CD14-positive monocyte (primary cell): ENCODE results near the gene TOM1L1. TPM values are rescaled to one million over a fixed set of nuclear protein-coding genes. Genes with fewer than 3 reads are reported as not detected.

Experiments used
- DNase-seq, 3 donors: peaks; one replicate each; pipeline ENCODE4 v3.0.0-alpha.2; 2011 to 2022
- H2AFZ ChIP-seq: 2 replicates; pipeline ENCODE4 v1.6.0; 2012; ENCODE audit warnings: mild to moderate bottlenecking, low read depth, low read length, inconsistent platforms; ENCODE audit not compliant: insufficient read depth, poor library complexity, severe bottlenecking
- H3K27ac ChIP-seq, 2 donors: 1 replicate in 1 of 2; 2 replicates in 1 of 2; pipeline ENCODE4 v1.5.1; 2012 to 2013; ENCODE audit warnings: low read length in 2 of 2, control low read depth in 1 of 2, inconsistent platforms in 1 of 2, low read depth in 1 of 2, mild to moderate bottlenecking in 1 of 2
- H3K27me3 ChIP-seq, 2 donors: one replicate each; pipeline versions ENCODE4 v1.6.0 to v1.6.1; 2011 to 2013; ENCODE audit warnings: low read length in 2 of 2; ENCODE audit not compliant: control insufficient read depth in 2 of 2, insufficient read depth in 2 of 2
- H3K36me3 ChIP-seq, 2 donors: replicated peaks in 1 of 2; 1 replicate in 1 of 2; 2 replicates in 1 of 2; pipeline versions ENCODE4 v1.5.1 to v1.6.1; 2012 to 2013; ENCODE audit warnings: low read length in 2 of 2, control low read depth in 1 of 2, inconsistent platforms in 1 of 2, mild to moderate bottlenecking in 1 of 2; ENCODE audit not compliant: insufficient read depth in 2 of 2, control insufficient read depth in 1 of 2
- H3K4me1 ChIP-seq, 2 donors: 1 replicate in 1 of 2; 2 replicates in 1 of 2; pipeline versions ENCODE4 v1.5.1 to v1.6.1; 2012 to 2013; ENCODE audit warnings: low read length in 2 of 2, control low read depth in 1 of 2, inconsistent platforms in 1 of 2, mild to moderate bottlenecking in 1 of 2, moderate library complexity in 1 of 2; ENCODE audit not compliant: insufficient read depth in 2 of 2, control insufficient read depth in 1 of 2
- H3K4me2 ChIP-seq: replicated peaks from 2 replicates; pipeline ENCODE3; 2012; ENCODE audit warnings: low read length, moderate library complexity, mild to moderate bottlenecking; ENCODE audit not compliant: poor library complexity, severe bottlenecking; ENCODE audit errors: extremely low read depth
- H3K4me3 ChIP-seq, 3 experiments: fragments of 200-600 bp in 1 of 3; sonication (generic) in 1 of 3; replicated peaks in 1 of 3; 1 replicate in 2 of 3; 2 replicates in 1 of 3; pipeline ENCODE4 v1.5.1; 2011 to 2013; ENCODE audit warnings: low read length in 3 of 3, mild to moderate bottlenecking in 3 of 3, control low read depth in 2 of 3, low read depth in 2 of 3, inconsistent platforms in 1 of 3, moderate library complexity in 1 of 3
- H3K79me2 ChIP-seq: 2 replicates; pipeline ENCODE4 v1.6.0; 2012; ENCODE audit warnings: mild to moderate bottlenecking, control low read depth, inconsistent platforms, low read length, moderate library complexity; ENCODE audit not compliant: insufficient read depth
- H3K9ac ChIP-seq: 2 replicates; pipeline ENCODE4 v1.6.0; 2017; ENCODE audit warnings: low read length, mild to moderate bottlenecking; ENCODE audit not compliant: insufficient read depth, poor library complexity, severe bottlenecking
- H3K9me3 ChIP-seq, 2 donors: replicated peaks in 1 of 2; 1 replicate in 1 of 2; 2 replicates in 1 of 2; pipeline versions ENCODE4 v1.5.1 to v1.6.1; 2012 to 2013; ENCODE audit warnings: low read length in 2 of 2, control low read depth in 1 of 2; ENCODE audit not compliant: control insufficient read depth in 1 of 2, insufficient read depth in 1 of 2
- H4K20me1 ChIP-seq: 2 replicates; pipeline ENCODE4 v1.6.0; 2012; ENCODE audit warnings: mild to moderate bottlenecking, low read length, control low read depth, moderate library complexity; ENCODE audit not compliant: insufficient read depth
- H3K27ac Mint-ChIP-seq, 7 donors: one replicate each; pipeline ENCODE4 v1.8.0; 2020; ENCODE audit warnings: mild to moderate bottlenecking in 7 of 7, mixed read lengths in 7 of 7, moderate library complexity in 6 of 7, inconsistent platforms in 2 of 7
- H3K27me3 Mint-ChIP-seq, 3 donors: one replicate each; pipeline ENCODE4 v1.8.0; 2021 to 2022; ENCODE audit warnings: low read depth in 3 of 3, mild to moderate bottlenecking in 3 of 3, mixed read lengths in 3 of 3, moderate library complexity in 3 of 3, inconsistent platforms in 1 of 3
- H3K36me3 Mint-ChIP-seq, 2 donors: one replicate each; pipeline ENCODE4 v1.8.0; 2020; ENCODE audit warnings: mixed read lengths in 2 of 2, inconsistent platforms in 1 of 2, mild to moderate bottlenecking in 1 of 2
- H3K4me1 Mint-ChIP-seq: one replicate; pipeline ENCODE4 v1.8.0; 2020; ENCODE audit warnings: mild to moderate bottlenecking, mixed read lengths
- H3K4me3 Mint-ChIP-seq, 2 donors: one replicate each; pipeline ENCODE4 v1.8.0; 2020; ENCODE audit warnings: mild to moderate bottlenecking in 2 of 2, mixed read lengths in 2 of 2, moderate library complexity in 1 of 2
- H3K9me3 Mint-ChIP-seq, 7 donors: one replicate each; pipeline ENCODE4 v1.8.0; 2020 to 2022; ENCODE audit warnings: mixed read lengths in 7 of 7, mild to moderate bottlenecking in 6 of 7, moderate library complexity in 6 of 7, inconsistent platforms in 2 of 7
- CTCF ChIP-seq: fragments of 200-600 bp; IDR thresholded peaks from one replicate; pipeline ENCODE4 v1.8.0; 2022; ENCODE audit warnings: antibody characterized with exemption, mild to moderate bottlenecking
- WGBS: methylation state at CpG from one replicate; pipeline ENCODE4 v1.1.5; 2013; ENCODE audit warnings: missing lambda C conversion rate; ENCODE audit not compliant: insufficient coverage; 5-methylcytosine and 5-hydroxymethylcytosine counted together
- intact Hi-C, 2 donors: fragments of 100-400 bp; cut with micrococcal nuclease; formaldehyde crosslinking; loops; one replicate each; pipeline versions ENCODE4 v1.15.0 to v1.15.1; 2023
- polyA minus RNA-seq: library from RNA; depleted of rRNA, polyadenylated mRNA; stranded (reverse); fragments of >200 nt; gene quantifications from 2 replicates; pipeline ENCODE4 v1.2.3, GENCODE V29; 2012
- polyA plus RNA-seq, 3 donors: library from polyadenylated mRNA; depleted of rRNA in 1 of 3; unstranded in 2 of 3; stranded (reverse) in 1 of 3; fragments of 300-500 nt in 2 of 3; fragments of >200 nt in 1 of 3; fragmentation: Illumina TruSeq in 2 of 3; gene quantifications; 1 replicate in 2 of 3; 2 replicates in 1 of 3; pipeline ENCODE4 v1.2.3, GENCODE V29; 2012 to 2021
- total RNA-seq, 12 experiments: library from RNA in 1 of 12; stranded (reverse) in 1 of 12; fragments of 120-200 nt in 1 of 12; gene quantifications; one replicate each; pipeline ENCODE4 v1.2.4 and lab custom pipeline; 2013 to 2026; ENCODE audit warnings: mixed read lengths in 6 of 12, inconsistent platforms in 1 of 12

Gene TOM1L1
- 0.35 TPM for total RNA-seq (2013)
- polyA plus RNA-seq (under 1 TPM in 1 of 3 donors, not detected in 2; 0.32 TPM), polyA minus RNA-seq (0.24 TPM in 1 of 2 replicates, not detected in the other), total RNA-seq (lab: John Stamatoyannopoulos, UW) (0 to 3.4 (median 0.25) reads per million in 11 experiments)

DNA sequence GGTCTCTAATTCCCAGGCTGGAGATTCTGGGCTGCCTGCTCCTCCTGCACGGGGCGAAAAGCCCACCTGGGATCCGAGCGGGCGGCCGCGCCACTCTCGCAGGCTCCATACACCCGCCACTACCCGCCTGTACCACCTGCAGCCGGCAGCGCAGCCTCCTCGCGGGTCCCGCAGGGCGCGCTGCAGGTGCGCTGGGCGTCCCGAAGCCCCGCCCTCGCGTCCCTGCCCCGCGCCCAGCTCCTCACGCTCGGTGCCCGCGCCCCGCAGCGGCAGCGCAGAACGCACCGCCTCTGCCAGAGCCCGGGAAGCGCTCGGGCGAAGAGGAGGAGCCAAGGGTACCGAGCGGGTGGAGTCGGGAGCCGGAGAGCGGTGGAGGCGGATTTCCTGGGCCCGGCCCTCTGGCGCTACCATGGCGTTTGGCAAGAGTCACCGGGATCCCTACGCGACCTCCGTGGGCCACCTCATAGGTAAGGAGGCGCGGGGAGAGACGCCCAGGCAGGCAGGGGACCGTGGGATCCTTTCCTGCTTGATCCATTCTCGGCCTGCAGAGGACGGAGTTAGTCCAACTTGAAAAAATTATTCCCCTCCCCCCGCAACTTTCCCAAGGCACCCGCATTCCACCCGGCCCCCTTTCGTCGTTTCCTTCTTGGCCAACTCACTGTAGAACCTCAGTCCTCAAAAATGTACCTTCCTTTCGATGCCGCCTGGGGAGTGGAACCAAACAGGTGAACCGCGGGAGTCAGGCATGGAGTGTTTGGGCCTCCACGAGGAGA, at the start of gene TOM1L1:
Gene TOM1L1 (plus strand): TSS at position 396 of the 773 bp plus-strand sequence. CDS start 14 bp downstream, at position 410.
- under 1% methylated on average over 61 of the region's 67 CpGs for WGBS
- Histone ChIP-seq H3K9ac (peak within 1 kb of the TSS; percentile 21), H3K27ac (no peak within 1 kb of the TSS), H3K27me3 (peaks cover 24 to 32% of the 10 kb centered on the region in 2 donors), H2AFZ (peak within 1 kb of the TSS; percentile 61), H4K20me1 (no peaks in the 10 kb centered on the region), H3K4me3 (peak within 1 kb of the TSS in 2 of 3 experiments; percentile 11 to 60), H3K9me3 (peaks cover 0 to 4% of the 10 kb centered on the region in 2 donors), H3K4me2 (peak within 1 kb of the TSS; percentile 48), H3K4me1 (peaks cover 0 to 12% of the 10 kb centered on the region in 2 donors), H3K79me2 (no peaks in the 10 kb centered on the region), H3K36me3 (no peaks in the 10 kb centered on the region)
- Mint-ChIP-seq H3K27ac (no peak within 1 kb of the TSS), H3K36me3 (no peaks in the 10 kb centered on the region), H3K4me3 (peak within 1 kb of the TSS; percentile 28 to 86), H3K27me3 (peaks cover 34 to 37% (median 35%) of the 10 kb centered on the region in 3 donors), H3K4me1 (peaks cover 9% of the 10 kb centered on the region), H3K9me3 (peaks cover 0 to 5% (median 1%) of the 10 kb centered on the region in 7 donors)
- intact Hi-C loops = no loop called here
- DNase-seq = no peak
- TF ChIP-seq CTCF = no peak

DNA sequence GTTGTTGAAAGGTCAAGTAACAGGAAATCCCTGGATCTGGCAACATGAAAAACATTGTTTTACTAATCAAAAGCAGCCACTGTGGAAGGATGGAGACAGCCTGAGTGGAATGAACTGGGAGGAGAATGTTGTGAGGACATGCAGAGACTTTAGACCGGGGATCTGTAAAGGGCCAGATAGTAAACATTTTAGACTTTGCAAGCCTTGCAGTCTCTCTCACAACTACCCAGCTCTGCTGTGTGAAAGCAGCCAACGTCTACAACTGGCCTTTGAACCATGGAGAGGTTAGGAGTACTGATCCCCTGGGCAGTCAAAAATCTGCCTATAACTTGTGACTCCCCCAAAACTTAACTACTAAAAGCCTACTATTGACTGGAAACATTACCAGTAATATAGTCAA, 41.5 kb upstream of the TOM1L1 start:
- no CpG with 5 or more reads among the region's 2 CpGs for WGBS
- TF ChIP-seq CTCF = no peak

More for the DNA sequence above, 41.5 kb upstream of the TOM1L1 start:
- Histone ChIP-seq H3K27ac (no peak overlapping the region), H3K4me3 (no peak overlapping the region), H3K79me2 (no peaks in the 10 kb centered on the region), H2AFZ (no peak overlapping the region), H3K4me1 (no peaks in the 10 kb centered on the region), H3K9me3 (peaks cover 0 to 3% of the 10 kb centered on the region in 2 donors), H3K27me3 (no peaks in the 10 kb centered on the region), H3K4me2 (no peak overlapping the region), H4K20me1 (no peaks in the 10 kb centered on the region), H3K9ac (no peak overlapping the region), H3K36me3 (no peaks in the 10 kb centered on the region)
- no peaks in the 10 kb centered on the region for H3K4me1 Mint-ChIP-seq
- H3K4me3 Mint-ChIP-seq = no peak overlapping the region
- no peak for DNase-seq
- H3K27me3 Mint-ChIP-seq = peaks cover 0 to 3% (median 1%) of the 10 kb centered on the region in 3 donors
- intact Hi-C loops = no loop called here
- peaks cover 0 to 19% (median 4%) of the 10 kb centered on the region in 7 donors for H3K9me3 Mint-ChIP-seq
- H3K36me3 Mint-ChIP-seq = no peaks in the 10 kb centered on the region
- H3K27ac Mint-ChIP-seq = no peak overlapping the region
